ENCODE data around the gene HIPK3. TPM values are rescaled to one million over a fixed set of nuclear protein-coding genes. Genes with fewer than 3 reads are reported as not detected.

Gene HIPK3
- total and polyA plus RNA-seq, 4 donors, result 17.9 to 189 (median 71.5) TPM

GRCh38 chr11:33405834-33406602, 148.8 kb downstream of the HIPK3 start:
- H3K36me3 ChIP-seq (ENCODE audit: control insufficient read depth in 4 of 4, insufficient read depth in 4 of 4, low read length in 4 of 4), result no peaks in the 10 kb centered on the region
- no peak for ATAC-seq (ENCODE audit: insufficient read depth, low FRiP score)
- H3K9ac ChIP-seq (ENCODE audit: insufficient read depth in 1 of 2, low read length in 2 of 2), result no peak overlapping the region
- peaks cover 0 to 4% (median 0%) of the 10 kb centered on the region in 4 donors for H3K9me3 ChIP-seq (ENCODE audit: control insufficient read depth in 4 of 4, insufficient read depth in 3 of 4, low read length in 3 of 4)
- TF ChIP-seq, protein P1, sequence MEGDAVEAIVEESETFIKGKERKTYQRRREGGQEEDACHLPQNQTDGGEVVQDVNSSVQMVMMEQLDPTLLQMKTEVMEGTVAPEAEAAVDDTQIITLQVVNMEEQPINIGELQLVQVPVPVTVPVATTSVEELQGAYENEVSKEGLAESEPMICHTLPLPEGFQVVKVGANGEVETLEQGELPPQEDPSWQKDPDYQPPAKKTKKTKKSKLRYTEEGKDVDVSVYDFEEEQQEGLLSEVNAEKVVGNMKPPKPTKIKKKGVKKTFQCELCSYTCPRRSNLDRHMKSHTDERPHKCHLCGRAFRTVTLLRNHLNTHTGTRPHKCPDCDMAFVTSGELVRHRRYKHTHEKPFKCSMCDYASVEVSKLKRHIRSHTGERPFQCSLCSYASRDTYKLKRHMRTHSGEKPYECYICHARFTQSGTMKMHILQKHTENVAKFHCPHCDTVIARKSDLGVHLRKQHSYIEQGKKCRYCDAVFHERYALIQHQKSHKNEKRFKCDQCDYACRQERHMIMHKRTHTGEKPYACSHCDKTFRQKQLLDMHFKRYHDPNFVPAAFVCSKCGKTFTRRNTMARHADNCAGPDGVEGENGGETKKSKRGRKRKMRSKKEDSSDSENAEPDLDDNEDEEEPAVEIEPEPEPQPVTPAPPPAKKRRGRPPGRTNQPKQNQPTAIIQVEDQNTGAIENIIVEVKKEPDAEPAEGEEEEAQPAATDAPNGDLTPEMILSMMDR (IDR thresholded peaks at IDR 0.05; ENCODE audit: control extremely low read depth, extremely low read depth), result no peak
- no peak overlapping the region for H3K27ac ChIP-seq (ENCODE audit: low read depth in 1 of 2, low read length in 1 of 2)
- no peaks in the 10 kb centered on the region for H3K27me3 ChIP-seq (ENCODE audit: control insufficient read depth in 3 of 3, insufficient read depth in 3 of 3, low read length in 2 of 3)
- no peak overlapping the region for H3K4me3 ChIP-seq
- H3K4me1 ChIP-seq (ENCODE audit: control insufficient read depth in 5 of 5, insufficient read depth in 5 of 5, low read length in 5 of 5), result no peaks in the 10 kb centered on the region
- no peak for DNase-seq
- 83 to 88% methylated on average over 13 of the region's 13 CpGs for WGBS, 2 donors

Other genes starting within 250 kb of the HIPK3 start
- 1 to 10 TPM in 1 of 2 donors, under 1 TPM in 1; 0.77 to 6.1 TPM for gene DEPDC7, start 241.5 kb upstream of the HIPK3 start, total RNA-seq
- gene DEPDC7, start 241.5 kb upstream of the HIPK3 start, polyA plus RNA-seq, result 1 to 10 TPM in 1 of 2 donors, under 1 TPM in 1; 0.45 to 1.1 TPM
- gene TCP11L1, start 217.8 kb upstream of the HIPK3 start, total RNA-seq, result 10 to 100 TPM; 11.5 to 19.8 TPM
- 1 to 10 TPM; 3.1 to 5.5 TPM for gene TCP11L1, start 217.8 kb upstream of the HIPK3 start, polyA plus RNA-seq
- gene CSTF3, start 95.9 kb upstream of the HIPK3 start, total RNA-seq, result 10 to 100 TPM; 23.2 to 31.4 TPM
- gene CSTF3, start 95.9 kb upstream of the HIPK3 start, polyA plus RNA-seq, result 10 to 100 TPM; 14.3 to 35.6 TPM
- gene KIAA1549L, start 118.7 kb downstream of the HIPK3 start, total RNA-seq, result under 1 TPM; 0.31 to 0.82 TPM
- gene KIAA1549L, start 118.7 kb downstream of the HIPK3 start, polyA plus RNA-seq, result under 1 TPM; 0.02 to 0.15 TPM

All from lung (tissue), 12 donors.